HUDEP-2 (cell line): ENCODE data around the gene NCAM1.

Source experiments
- DNase-seq, 76 experiments: peaks; one replicate each; lab custom pipeline; 2025; ENCODE audit not compliant: unreplicated experiment in 76 of 76; lab: John Stamatoyannopoulos, UW

NCAM1 gene

DNA sequence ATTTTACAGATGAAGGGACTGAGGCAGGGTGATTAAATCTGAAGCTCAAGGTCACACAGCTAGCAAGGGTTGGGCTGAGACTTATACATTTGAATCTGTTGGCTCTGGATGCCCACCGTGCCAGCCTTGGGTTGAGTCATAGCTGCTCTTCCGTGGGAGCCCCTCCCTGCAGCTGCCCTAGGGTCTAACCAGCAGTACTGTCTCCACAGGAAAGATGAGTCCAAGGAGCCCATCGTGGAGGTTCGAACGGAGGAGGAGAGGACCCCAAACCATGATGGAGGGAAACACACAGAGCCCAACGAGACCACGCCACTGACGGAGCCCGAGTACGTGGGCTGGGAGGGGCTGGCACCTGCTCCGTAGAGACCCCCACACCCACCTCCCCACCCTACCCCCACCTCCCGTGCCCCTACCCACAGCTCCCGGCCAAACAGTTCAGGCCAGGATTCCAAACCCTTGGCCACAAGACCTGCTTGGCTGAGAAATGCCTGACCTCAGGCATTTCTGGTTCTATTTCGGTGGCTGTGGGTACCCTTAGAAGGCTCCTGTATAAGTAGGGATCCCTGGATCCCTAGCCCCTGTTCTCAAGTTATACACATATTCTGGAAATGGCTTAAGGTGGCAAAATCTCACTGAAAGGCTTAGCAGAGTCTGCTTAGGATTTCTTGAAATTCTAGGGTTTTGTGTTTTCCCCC is 310.5 kb downstream of the NCAM1 start:
- no peak for DNase-seq

DNA sequence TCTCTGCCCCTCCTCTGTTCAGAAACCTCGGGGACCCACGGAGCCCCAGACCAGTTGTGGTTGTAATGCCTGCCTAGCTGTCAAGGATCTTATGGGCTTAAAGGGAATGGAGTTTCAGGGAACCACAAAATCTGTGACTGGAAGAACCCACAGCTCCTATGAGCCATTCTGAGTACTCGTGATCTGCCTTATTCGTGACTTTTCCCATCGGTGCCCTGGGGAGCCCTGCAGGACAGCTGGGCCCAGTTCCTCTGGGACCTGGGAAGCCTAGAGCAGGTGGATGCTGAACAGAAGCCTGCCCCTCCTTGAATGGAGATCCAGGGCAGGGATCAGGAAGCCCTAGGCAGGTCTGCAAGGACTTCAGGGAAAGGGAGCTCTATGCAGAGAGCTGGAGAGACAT is 311.1 kb downstream of the NCAM1 start:
- DNase-seq, result no peak

DNA sequence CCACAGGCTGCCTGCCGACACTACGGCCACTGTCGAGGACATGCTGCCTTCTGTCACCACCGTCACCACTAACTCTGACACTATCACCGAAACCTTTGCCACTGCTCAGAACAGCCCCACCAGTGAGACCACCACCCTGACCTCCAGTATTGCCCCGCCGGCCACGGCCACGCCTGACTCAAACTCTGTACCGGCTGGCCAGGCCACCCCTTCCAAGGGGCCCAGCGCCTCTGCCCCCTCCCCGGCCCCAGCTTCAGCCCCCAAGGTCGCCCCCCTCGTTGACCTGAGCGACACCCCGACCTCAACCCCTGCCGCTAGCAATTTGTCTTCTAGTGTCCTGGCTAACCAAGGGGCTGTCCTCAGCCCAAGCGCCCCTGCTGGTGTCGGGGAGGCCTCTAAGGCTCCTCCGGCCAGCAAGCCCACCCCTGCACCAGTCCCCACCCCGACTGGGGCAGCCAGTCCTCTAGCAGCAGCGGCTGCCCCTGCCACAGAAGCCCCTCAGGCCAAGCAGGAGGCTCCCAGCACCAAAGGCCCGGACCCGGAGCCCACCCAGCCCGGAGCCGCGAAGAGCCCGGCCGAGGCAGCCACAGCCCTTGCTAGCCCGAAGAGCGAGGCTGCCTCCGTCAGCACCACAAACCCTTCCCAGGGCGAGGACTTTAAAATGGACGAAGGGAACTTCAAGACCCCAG is 311.9 kb downstream of the NCAM1 start:
- no peak for DNase-seq

DNA sequence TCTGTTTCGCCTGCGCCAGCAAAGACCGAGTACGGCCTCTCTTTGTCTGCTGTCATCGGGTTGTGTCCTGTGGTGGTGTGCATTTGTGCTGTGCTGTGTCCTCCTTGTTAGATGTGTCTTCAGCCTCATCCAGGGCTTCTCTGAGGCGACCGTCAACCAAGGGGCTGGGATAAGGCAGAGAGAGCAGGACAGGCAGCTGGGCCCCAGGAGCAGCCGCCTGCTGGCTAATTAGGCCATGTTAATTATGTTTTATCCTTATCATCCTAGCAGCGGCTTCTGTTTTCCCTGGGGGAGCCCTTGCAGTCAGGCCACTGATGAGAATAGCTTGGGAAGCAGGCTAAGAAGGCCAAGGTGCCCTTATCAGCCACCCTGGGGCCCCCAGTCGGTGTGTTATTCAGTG is 312.5 kb downstream of the NCAM1 start:
- DNase-seq, result no peak

DNA sequence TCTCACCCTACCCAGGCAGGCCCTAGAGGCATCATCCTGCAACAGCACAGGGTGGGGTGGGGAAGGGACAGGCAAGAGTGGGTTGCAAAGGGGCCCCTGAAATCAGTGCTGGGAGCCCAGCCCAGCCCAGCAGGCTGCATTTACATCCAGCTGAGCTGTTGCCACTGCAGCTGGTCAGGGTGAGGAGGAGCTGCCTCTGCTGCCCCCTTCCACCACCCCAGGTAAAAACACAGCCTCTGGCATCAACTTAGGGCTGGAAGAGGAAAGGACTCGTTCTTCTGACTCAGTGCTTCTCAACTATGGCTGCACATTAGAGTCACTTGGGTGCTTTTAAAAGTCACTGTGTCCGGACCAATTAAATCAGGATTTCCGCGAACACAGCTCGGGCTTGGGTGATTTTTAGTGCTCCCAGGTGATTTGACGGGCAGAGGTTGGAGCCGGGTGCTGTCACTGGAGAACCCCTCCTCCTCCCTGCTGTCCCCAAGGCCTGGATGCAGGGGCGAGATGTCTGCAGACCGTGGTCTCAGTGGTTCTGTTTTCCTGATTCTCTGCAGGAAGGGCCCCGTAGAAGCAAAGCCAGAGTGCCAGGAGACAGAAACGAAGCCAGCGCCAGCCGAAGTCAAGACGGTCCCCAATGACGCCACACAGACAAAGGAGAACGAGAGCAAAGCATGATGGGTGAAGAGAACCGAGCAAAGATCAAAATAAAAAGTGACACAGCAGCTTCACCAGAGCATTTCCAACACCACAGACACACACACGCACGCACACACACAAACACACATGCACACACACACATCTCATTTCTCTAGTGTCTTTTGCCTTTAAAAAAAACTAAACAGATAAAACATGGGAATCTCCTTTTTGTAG is 313.7 kb downstream of the NCAM1 start:
- no peak for DNase-seq

DNA sequence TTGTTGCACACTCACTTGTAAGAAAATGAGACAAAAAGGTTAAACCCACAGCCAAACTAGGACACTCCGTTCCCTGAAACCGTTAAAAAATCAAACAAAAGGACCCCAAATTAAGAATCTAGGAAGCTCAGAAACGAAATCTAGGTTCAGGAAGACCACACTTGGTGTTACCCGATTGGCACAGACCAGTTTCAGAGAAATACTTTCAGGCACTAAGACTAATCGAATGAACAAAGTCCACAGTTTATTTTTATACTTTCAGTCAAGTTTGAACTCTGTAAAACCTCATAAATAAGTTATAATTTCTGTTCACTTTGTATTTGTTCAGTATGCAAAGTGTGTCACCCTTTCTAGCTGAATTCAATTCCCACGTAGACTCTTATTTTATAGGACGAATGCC is 314.4 kb downstream of the NCAM1 start:
- no peak for DNase-seq

DNA sequence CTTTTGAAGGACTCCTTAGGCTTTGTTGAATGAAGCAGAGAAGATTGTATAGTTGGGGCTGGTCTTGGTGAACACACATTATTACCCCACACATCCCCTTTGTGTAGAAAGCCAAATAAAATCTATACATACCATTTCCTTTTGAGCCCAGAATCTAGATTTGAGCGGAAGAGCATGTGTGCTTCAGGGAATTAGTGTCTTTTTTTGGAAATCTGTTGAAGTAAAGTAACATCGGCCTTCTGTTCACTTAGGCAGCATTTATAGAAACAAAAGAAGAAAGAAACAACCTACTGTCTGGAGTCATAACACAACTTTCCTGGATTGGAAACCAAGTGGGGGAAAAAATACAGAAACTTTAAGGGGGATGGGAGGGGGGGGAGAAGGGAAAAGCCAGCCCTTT is 315.2 kb downstream of the NCAM1 start:
- no peak for DNase-seq

DNA sequence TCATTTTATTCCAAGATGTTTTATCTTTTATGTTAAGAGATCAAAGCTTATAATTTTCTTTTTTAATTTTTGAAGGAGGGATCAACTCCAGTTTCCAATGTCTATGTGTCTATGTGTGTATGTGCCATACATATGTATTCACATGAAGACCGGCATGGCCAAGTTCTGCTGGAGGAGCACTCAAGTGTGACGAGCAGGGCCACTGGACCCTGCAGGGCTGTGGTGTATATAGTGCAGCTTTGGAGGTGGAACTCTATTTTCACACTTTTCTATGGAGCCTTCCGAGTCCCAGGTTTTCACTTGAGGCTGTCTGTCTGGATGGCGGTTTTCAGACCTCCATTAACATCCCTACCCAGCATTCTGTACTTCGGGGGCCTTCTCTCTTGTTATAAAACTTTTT is 316.7 kb downstream of the NCAM1 start:
- no peak for DNase-seq

DNA sequence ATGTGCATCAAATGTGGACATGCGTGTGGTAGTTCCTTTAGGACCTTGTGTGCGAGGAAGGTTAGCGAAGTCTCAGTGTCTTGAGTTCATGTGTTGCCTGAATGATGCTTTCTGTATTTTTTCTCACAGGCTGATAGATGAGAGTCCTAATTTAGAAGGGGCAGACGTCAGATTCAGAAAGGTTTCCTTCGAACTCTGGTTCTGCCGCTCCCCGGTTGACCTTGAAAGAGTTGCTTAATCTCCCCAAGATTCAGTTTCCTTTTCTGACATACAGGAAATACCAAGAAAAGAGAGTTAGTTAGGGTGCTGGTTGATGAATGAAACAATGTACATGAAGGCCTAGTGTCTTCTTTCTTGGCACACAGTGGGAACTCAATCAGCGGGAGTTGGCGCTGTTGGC is 317.3 kb downstream of the NCAM1 start:
- DNase-seq, result no peak

DNA sequence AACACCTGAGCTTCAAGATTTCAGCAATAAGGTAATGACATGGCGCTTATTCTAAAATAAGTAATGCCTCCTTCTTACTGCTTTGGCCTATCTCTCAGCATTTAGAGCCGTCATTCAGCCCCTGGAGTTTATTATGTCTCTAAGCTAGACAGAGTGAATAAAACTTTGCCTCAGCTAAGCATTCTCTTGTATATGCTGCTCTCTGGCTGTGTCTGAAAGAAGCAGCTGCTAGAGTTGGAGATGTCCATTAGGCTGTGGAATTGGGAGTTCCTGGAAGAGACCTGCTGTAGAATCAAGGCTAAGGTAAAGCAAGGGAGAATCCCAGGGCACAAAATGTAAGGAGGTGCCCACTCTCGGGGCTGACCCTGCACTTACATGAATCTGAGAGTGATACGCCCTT is 317.7 kb downstream of the NCAM1 start:
- DNase-seq, result no peak

DNA sequence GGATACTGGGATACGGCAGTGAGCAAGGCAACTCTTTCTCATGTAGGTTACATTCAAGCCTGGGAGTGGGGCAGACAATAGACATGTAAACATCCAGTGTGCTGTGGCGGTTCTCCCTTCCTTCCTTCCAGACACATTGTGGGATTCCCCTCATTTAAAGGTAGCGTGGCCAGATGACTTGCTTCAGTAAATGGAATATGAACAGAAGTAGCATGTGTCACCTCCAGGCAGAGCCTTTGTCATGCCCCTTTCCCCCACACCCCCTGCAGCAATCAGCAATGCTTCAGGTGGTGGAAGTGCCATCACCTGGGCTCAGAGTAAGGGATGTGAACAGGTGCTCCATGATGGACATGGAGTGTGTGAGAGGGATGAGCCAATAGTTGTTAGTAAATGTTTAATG is 318.4 kb downstream of the NCAM1 start:
- no peak for DNase-seq

DNA sequence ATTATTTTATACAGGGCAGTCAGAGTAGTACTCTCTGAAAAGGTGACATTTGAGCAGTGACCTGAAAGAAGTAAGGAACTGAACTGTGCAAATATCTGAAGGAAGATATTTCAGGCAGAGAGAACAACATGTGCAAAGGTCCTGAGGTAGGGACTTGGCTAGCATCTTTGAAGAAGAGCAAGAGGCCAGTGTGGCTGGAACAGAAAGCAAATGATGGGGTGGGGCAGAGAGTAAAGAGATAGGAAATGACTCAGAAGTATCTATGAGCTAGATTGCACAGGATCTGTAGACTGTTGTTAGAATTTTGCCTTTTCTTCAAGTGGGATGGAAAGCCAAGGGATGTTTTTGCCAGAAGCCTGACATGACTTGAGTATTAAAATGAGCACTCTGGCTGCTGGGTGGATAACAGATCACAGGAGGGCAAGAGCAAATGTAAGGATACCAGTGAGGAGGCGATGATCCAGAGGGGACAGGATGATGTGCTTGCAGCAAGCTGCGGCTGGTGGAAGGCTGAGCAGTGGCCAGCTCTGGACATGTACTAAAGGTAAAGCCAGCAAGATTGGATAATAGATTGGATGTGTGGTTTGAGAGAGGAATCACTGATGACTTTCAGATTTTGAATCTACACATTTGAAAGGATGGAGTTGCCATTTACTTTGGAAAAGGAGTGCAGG is 320.0 kb downstream of the NCAM1 start:
- DNase-seq, result no peak

DNA sequence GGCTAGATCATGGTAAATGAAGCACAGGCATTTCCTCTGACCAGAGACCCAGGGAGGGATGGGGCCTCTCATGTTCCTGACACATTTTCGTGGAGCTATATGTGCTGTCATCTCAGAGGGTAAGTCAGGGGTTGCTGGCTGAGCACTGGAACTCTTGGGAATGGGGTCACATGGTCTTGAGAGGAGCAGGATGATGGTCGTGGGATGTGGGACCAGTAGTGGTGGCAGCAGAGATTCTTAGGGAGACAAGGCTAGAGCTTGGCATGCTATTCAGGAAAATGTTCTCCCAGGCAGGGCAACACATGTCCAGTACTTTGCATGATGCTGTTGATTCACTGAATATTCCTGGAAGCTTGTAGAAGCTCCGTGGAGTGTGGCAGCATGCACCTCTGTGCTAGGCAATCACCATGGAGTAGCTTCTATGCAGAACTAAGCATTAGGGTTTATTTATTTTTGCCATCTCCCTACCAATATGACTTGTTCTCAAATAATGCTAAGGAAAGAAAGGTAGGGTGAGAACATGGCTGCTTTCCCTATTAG is 321.7 kb downstream of the NCAM1 start:
- DNase-seq, result no peak

DNA sequence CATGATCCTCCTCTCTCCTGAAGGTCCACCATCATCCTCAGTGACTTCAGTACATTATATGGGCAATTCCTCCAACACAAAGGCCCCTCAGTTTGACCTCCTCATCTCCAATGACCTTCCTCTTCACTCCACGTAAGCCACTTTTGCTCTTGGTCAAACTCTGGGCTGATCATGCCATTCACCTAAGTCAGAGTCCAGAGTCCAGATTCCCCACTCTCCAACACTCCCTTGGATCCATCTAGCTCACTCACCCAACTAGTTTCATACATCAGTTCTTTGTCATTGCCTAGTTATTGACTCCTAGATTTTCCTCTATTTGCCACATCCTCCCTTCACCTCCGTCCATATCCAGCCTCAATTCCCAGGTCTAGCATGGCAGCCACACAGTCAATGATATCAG is 322.7 kb downstream of the NCAM1 start:
- DNase-seq, result no peak

DNA sequence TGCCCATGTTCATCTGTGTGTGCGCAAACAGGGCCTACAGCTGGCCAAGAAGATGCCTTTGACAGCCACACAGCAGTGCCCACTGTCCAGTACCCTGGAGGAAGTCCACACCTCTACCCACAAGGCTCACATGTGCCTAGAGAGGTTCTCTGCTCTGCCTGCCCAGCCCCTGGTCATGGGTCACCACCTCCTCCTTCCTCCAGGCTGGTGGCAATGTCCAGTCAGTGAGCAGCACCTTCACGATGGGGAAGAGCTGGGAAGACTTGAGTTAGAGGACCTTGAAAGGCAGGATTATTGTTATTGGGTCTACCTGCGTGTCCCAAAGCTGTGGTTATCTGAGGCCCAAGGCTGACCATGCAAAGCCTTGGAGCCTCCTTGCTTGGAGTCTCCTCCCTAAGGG is 324.8 kb downstream of the NCAM1 start:
- DNase-seq, result no peak

DNA sequence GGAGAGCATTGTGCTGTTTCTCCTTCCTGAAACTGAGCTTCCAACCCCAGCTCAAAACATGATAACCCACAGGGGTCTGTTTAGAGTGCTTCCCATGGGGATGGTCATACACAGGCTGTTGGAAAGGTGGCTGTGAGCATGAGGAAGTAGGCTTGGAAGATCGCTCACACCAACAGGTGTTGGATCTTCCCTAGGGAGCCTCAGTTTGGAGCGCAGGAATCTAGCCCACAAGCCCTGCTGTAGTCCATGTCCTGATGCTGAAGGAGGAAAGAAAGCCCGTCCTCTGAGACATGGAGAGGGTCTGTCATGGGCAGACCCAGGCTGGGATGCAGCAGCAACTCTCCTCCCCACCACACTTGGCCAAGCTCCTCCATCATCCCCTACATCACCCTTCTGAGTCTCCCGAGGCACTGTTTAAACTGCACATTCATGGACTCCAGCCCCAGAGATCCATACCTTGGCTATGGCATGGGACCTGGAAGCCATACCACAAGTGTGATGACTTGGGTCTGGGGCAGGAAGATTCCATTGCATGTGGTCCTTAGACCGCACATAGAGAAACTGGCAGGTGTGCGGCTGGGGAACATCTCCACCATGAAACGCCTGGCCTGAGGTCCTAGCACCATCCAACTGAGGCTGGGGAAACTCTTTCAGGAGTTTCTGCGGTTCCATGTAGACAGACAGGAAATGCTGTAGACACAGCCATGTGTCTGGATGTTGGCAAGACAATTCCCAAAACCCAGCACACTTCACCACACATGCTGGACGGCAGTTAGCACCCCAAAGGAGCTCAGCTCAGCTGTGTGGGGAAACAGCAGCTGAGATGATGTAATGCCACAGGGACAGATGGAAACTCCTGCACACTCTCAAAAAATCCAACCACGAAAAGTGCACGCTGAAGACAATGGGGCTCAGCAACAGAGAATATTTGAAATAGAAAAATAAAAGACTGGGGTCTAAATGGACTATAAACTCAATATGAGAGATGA is 325.6 kb downstream of the NCAM1 start:
- no peak for DNase-seq

DNA sequence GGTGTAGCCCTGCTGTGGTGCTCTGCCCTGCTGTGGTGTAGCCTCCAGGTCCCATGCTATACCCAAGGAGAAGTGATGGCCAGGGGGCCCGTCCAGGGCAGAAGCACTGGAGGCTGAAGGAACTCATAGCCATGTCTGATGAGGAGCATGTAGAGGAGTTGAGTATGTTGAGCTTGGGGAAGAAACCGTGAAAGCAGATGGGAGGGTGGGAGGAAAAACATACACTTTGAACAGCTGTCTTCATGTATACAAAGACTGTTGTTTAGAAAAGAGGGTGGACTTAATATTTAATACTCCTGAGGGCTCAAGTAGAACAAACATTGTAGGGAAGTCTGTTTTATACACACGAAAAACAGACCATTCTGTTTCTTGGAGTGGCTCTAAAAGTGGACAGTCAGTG is 326.6 kb downstream of the NCAM1 start:
- no peak for DNase-seq

DNA sequence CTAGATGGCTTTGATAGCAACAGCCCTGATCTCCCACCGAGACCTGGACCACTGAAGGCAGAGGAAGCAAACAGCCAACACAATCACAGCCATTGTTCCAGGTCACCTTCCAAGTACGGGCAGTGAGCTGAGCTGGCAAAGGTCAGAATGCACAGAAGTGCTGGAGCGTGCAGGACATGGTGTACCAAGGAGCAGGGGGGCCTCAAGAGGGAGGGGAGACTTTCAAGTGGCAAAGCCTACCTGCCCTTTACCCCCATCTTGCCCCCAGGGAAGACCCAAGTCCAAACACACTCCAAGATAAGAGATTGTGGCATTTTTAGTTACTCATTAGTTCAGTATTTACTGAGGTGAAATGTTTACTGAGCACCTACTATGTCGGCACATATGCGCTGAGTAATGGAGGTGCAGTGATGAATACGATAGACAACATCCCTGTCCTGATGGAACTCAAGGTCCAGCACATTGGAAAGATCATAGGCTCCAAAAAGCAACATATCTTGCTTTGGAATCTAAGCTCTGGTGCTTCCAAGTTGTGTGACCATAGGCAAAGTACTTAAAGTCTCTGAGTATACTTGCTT is 327.2 kb downstream of the NCAM1 start:
- DNase-seq, result no peak

DNA sequence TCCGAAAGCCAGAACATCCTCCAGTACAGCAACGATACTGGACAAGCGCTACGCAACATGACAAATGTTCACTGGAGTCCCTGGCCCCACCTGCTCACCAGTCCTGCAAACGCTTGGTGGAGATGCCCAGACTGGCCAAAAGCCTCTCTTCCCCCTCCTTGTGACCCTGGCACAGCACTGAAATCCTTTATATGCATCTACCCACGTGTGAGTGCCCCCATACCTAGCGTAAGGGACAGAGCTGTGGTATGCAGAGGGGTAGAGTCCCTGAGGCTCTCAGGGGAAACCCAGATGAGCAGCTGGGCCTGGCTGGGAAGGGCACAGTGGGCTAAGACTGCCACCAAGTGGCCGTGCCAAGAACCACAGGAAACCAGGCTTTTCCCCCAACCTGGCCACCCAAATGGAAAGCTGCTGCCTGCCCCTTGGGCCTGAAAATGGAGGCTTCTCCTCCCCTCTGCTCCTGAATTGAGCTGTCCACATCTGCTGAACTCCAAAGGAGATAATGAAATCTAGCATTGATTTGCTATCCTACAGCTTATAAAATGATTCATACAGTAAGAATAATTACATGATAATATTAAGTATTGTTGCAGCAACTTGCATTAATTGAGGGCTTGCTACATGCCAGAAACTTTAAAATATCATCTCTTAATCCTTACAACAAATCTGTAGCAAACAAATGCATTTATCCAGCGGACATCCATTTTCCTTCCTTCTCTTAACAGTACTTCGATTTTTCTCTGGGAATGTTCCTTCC is 328.4 kb downstream of the NCAM1 start:
- peak in 36 of 76 experiments; percentile 1 to 64 (median 18) for DNase-seq
